GM12801 (cell line): Measurements from ENCODE around the gene NUP210.
A peak's percentile ranks its signal among the peaks of the same experiment; 100 is the strongest.

Experiments used
- TF ChIP-seq, protein P1 (sequence below): IDR thresholded peaks from one replicate; pipeline ENCODE4 v1.5.1; 2011; ENCODE audit warnings: control low read depth; ENCODE audit not compliant: insufficient read length; ENCODE audit errors: extremely low read depth

Gene NUP210

GRCh38 chr3:13461169-13462124, 41.3 kb upstream of the NUP210 start:
- TF ChIP-seq, protein P1, sequence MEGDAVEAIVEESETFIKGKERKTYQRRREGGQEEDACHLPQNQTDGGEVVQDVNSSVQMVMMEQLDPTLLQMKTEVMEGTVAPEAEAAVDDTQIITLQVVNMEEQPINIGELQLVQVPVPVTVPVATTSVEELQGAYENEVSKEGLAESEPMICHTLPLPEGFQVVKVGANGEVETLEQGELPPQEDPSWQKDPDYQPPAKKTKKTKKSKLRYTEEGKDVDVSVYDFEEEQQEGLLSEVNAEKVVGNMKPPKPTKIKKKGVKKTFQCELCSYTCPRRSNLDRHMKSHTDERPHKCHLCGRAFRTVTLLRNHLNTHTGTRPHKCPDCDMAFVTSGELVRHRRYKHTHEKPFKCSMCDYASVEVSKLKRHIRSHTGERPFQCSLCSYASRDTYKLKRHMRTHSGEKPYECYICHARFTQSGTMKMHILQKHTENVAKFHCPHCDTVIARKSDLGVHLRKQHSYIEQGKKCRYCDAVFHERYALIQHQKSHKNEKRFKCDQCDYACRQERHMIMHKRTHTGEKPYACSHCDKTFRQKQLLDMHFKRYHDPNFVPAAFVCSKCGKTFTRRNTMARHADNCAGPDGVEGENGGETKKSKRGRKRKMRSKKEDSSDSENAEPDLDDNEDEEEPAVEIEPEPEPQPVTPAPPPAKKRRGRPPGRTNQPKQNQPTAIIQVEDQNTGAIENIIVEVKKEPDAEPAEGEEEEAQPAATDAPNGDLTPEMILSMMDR = peak; percentile 67

DNA sequence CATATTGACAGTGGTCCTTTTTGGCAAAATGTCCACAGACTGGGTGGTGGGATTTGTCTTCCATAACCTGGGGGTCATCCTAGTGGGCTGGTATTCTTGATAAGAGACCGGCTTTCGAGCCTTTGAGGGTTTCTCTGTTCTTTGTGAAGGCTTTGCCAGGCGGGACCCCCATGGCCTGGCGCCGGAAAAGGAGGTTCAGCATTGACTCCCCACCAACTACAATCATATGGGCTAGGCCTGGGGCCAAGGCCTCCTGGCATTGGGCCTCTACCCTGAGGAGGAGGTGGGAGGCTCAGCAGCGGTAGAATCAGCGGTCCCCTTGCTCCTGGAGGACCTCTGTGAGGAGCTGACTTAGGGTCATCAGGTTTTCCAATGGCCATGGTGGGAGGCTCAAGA, 40.2 kb upstream of the NUP210 start:
- TF ChIP-seq, protein P1 = no peak

GRCh38 chr3:13459605-13460340, 39.7 kb upstream of the NUP210 start:
- TF ChIP-seq, protein P1 = no peak

GRCh38 chr3:13457593-13457992, 37.5 kb upstream of the NUP210 start:
- TF ChIP-seq, protein P1 = no peak

DNA sequence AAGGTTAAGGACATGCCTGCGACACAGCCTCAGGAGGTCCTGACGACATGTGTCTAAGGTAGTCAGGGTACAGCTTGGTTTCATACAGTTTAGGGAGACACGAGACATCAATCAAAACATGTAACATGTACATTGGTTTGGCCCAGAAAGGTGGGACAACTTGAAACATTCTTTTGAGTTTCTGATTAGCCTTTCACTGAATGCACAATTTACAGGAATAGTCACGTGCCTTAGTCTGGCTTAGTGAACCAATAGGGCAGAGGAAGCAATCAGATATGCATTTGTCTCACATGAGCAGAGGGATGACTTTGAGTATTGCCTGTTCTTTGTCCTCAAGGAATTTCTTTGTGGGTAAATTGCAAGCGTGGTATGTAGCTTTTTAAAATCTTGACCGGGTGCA, 35.5 kb upstream of the NUP210 start:
- TF ChIP-seq, protein P1 = no peak

- TF ChIP-seq, protein P1 = no peak
Observed at GRCh38 chr3:13452490-13453335, 32.6 kb upstream of the NUP210 start.

- TF ChIP-seq, protein P1 = no peak
Observed at GRCh38 chr3:13451301-13451673, 31.2 kb upstream of the NUP210 start.
